ENCODE data around the gene AFDN.

GRCh38 chr6:167839343-167839742 is 12.6 kb downstream of the AFDN start:
- no peak for TF ChIP-seq CTCF (IDR thresholded peaks at IDR 0.05)
- TF ChIP-seq POLR2AphosphoS5 (IDR thresholded peaks at IDR 0.05) = no peak
- no peak for TF ChIP-seq POLR2A (IDR thresholded peaks at IDR 0.05)
- TF ChIP-seq EP300 (IDR thresholded peaks at IDR 0.05) = no peak

All from upper lobe of left lung (tissue), 4 donors.